Stimulated activated CD4-positive, alpha-beta T cell treated with anti-CD3 and anti-CD28 coated beads, Interleukin-12 subunit alpha, Interleukin-12 subunit beta, amount 100 ng/mL, for 4 hours (primary cell): ENCODE data around the gene TMEM171.

ENCODE experiments used
- DNase-seq: peaks from one replicate; pipeline ENCODE4 v3.0.0-alpha.2; 2020

The TMEM171 gene

GRCh38 chr5:73120222-73121118, at the start of gene TMEM171:
TSS of gene TMEM171 (plus strand) at chr5:73120575. CDS start at chr5:73123374, 2,799 bp downstream.
- DNase-seq = no peak

- no peak for DNase-seq
Measured at GRCh38 chr5:73081093-73081492, 39.3 kb upstream of the TMEM171 start.

- DNase-seq = no peak
Measured at GRCh38 chr5:73088026-73088425, 32.3 kb upstream of the TMEM171 start.

GRCh38 chr5:73093943-73094342, 26.4 kb upstream of the TMEM171 start:
- DNase-seq = no peak

GRCh38 chr5:73094415-73094814, 26.0 kb upstream of the TMEM171 start:
- DNase-seq = no peak

- no peak for DNase-seq
Measured at GRCh38 chr5:73095564-73096238, 24.7 kb upstream of the TMEM171 start.

GRCh38 chr5:73096239-73096575, 24.2 kb upstream of the TMEM171 start:
- no peak for DNase-seq

GRCh38 chr5:73097740-73098139, 22.6 kb upstream of the TMEM171 start:
- DNase-seq = no peak

- DNase-seq = no peak
Measured at GRCh38 chr5:73100109-73100508, 20.3 kb upstream of the TMEM171 start.

GRCh38 chr5:73103870-73104299, 16.5 kb upstream of the TMEM171 start:
- no peak for DNase-seq

GRCh38 chr5:73104326-73104725, 16.0 kb upstream of the TMEM171 start:
- DNase-seq = no peak

- DNase-seq = no peak
Measured at GRCh38 chr5:73106335-73106734, 14.0 kb upstream of the TMEM171 start.

- DNase-seq = no peak
Measured at GRCh38 chr5:73110190-73110589, 10.2 kb upstream of the TMEM171 start.

- DNase-seq = no peak
Measured at GRCh38 chr5:73111536-73111935, 8.8 kb upstream of the TMEM171 start.

- no peak for DNase-seq
Measured at GRCh38 chr5:73112359-73112758, 8.0 kb upstream of the TMEM171 start.

- DNase-seq = no peak
Measured at GRCh38 chr5:73114044-73114688, 6.2 kb upstream of the TMEM171 start.

- DNase-seq = no peak
Measured at GRCh38 chr5:73115399-73116051, 4.8 kb upstream of the TMEM171 start.

GRCh38 chr5:73116506-73116905, 3.9 kb upstream of the TMEM171 start:
- DNase-seq = no peak

- no peak for DNase-seq
Measured at GRCh38 chr5:73117088-73117740, 3.2 kb upstream of the TMEM171 start.

- no peak for DNase-seq
Measured at GRCh38 chr5:73118391-73118973, 1.9 kb upstream of the TMEM171 start.

GRCh38 chr5:73119451-73120157, 771 bp upstream of the TMEM171 start:
- DNase-seq = no peak

GRCh38 chr5:73121119-73121463, 716 bp downstream of the TMEM171 start:
- no peak for DNase-seq
